ENCODE measurements around the gene TRAF2. TPM values are rescaled to one million over a fixed set of nuclear protein-coding genes. Genes with fewer than 3 reads are reported as not detected.

Gene TRAF2
- total and polyA plus RNA-seq, 2 donors (not counting 1 experiment from before 2014, with no cell fraction given), result 25.5 to 54.5 TPM

- peaks cover 2% of the 10 kb centered on the region for H3K4me1 Mint-ChIP-seq
- Histone ChIP-seq H2AFZ (ENCODE audit: insufficient read depth, low read depth, low read length, poor library complexity, severe bottlenecking) (no peak overlapping the region), H3K27me3 (replicated peaks in 1 of 4; ENCODE audit: control extremely low read depth in 1 of 4, control insufficient read depth in 3 of 4, insufficient read depth in 4 of 4, low read length in 3 of 4) (peaks cover 0 to 6% (median under 1%) of the 10 kb centered on the region in 4 experiments), H3K9me3 (ENCODE audit: control extremely low read depth in 1 of 3, control insufficient read depth in 2 of 3, insufficient read depth in 1 of 3, low read length in 2 of 3) (peaks cover 0 to 2% (median 0%) of the 10 kb centered on the region in 3 donors), H3K4me3 (ENCODE audit: control extremely low read depth in 1 of 5, extremely low read depth in 1 of 5, insufficient read depth in 1 of 5, low read depth in 2 of 5, low read length in 4 of 5) (no peak overlapping the region), H3K79me2 (ENCODE audit: control insufficient read depth, insufficient read depth, low read length) (no peaks in the 10 kb centered on the region), H4K20me1 (ENCODE audit: control insufficient read depth, insufficient read depth, low read length, poor library complexity, severe bottlenecking) (no peaks in the 10 kb centered on the region), H3K4me2 (replicated peaks; ENCODE audit: low read depth, low read length, poor library complexity, severe bottlenecking) (no peak overlapping the region), H3K36me3 (replicated peaks in 1 of 2; ENCODE audit: control extremely low read depth in 1 of 2, control insufficient read depth in 1 of 2, extremely low read depth in 1 of 2, insufficient read depth in 2 of 2, low read length in 1 of 2) (no peaks in the 10 kb centered on the region), H3K4me1 (ENCODE audit: control insufficient read depth in 2 of 2, insufficient read depth in 2 of 2, low read length in 2 of 2) (no peaks in the 10 kb centered on the region), H3K27ac (ENCODE audit: low read length in 2 of 2) (no peak overlapping the region), H3K9ac (ENCODE audit: low read length) (no peak overlapping the region)
- ATAC-seq (ENCODE audit: low read depth) (no peak), DNase-seq (no peak)
- WGBS (ENCODE audit: insufficient coverage), result 90% methylated on average over 10 of the region's 19 CpGs
- no peak for TF ChIP-seq EZH2 (IDR thresholded peaks at IDR 0.05; ENCODE audit: borderline replicate concordance, insufficient read depth, low read depth, low read length, poor library complexity, severe bottlenecking)
- no peak for TF ChIP-seq CTCF (IDR thresholded peaks at IDR 0.05)
- no peak overlapping the region for H3K27ac Mint-ChIP-seq
- intact Hi-C loops (cut with micrococcal nuclease), result no loop called here
- ChIA-PET CTCF (no interaction called here), POLR2A (no interaction called here)
- no peak overlapping the region for H3K4me3 Mint-ChIP-seq
- no peaks in the 10 kb centered on the region for H3K27me3 Mint-ChIP-seq
- no peaks in the 10 kb centered on the region for H3K9me3 Mint-ChIP-seq (ENCODE audit: insufficient read depth)
These were observed 74.1 kb downstream of the TRAF2 start for GRCh38 chr9:136960212-136960937.

GRCh38 chr9:136960938-136961275, 74.6 kb downstream of the TRAF2 start:
- TF ChIP-seq CTCF (IDR thresholded peaks at IDR 0.05) (no peak), EZH2 (IDR thresholded peaks at IDR 0.05; ENCODE audit: borderline replicate concordance, insufficient read depth, low read depth, low read length, poor library complexity, severe bottlenecking) (no peak)
- ChIA-PET CTCF (no interaction called here), POLR2A (no interaction called here)
- no peaks in the 10 kb centered on the region for H3K36me3 ChIP-seq (replicated peaks in 1 of 2; ENCODE audit: control extremely low read depth in 1 of 2, control insufficient read depth in 1 of 2, extremely low read depth in 1 of 2, insufficient read depth in 2 of 2, low read length in 1 of 2)
- DNase-seq (no peak), ATAC-seq (ENCODE audit: low read depth) (no peak)
- Mint-ChIP-seq H3K27me3 (peaks cover 3% of the 10 kb centered on the region), H3K27ac (no peak overlapping the region), H3K4me3 (no peak overlapping the region), H3K9me3 (ENCODE audit: insufficient read depth) (no peaks in the 10 kb centered on the region), H3K4me1 (peaks cover 5% of the 10 kb centered on the region)
- no peaks in the 10 kb centered on the region for H4K20me1 ChIP-seq (ENCODE audit: control insufficient read depth, insufficient read depth, low read length, poor library complexity, severe bottlenecking)
- WGBS (ENCODE audit: insufficient coverage), result 90% methylated on average over 15 of the region's 15 CpGs
- peaks cover 2 to 4% of the 10 kb centered on the region in 2 donors for H3K4me1 ChIP-seq (ENCODE audit: control insufficient read depth in 2 of 2, insufficient read depth in 2 of 2, low read length in 2 of 2)
- H3K4me2 ChIP-seq (replicated peaks; ENCODE audit: low read depth, low read length, poor library complexity, severe bottlenecking), result no peak overlapping the region
- H2AFZ ChIP-seq (ENCODE audit: insufficient read depth, low read depth, low read length, poor library complexity, severe bottlenecking), result no peak overlapping the region
- no peaks in the 10 kb centered on the region for H3K79me2 ChIP-seq (ENCODE audit: control insufficient read depth, insufficient read depth, low read length)
- peaks cover 0 to 2% (median 0%) of the 10 kb centered on the region in 3 donors for H3K9me3 ChIP-seq (ENCODE audit: control extremely low read depth in 1 of 3, control insufficient read depth in 2 of 3, insufficient read depth in 1 of 3, low read length in 2 of 3)
- H3K4me3 ChIP-seq (ENCODE audit: control extremely low read depth in 1 of 5, extremely low read depth in 1 of 5, insufficient read depth in 1 of 5, low read depth in 2 of 5, low read length in 4 of 5), result no peak overlapping the region
- intact Hi-C loops (cut with micrococcal nuclease), result no loop called here
- peaks cover 0 to 4% (median under 1%) of the 10 kb centered on the region in 4 experiments for H3K27me3 ChIP-seq (replicated peaks in 1 of 4; ENCODE audit: control extremely low read depth in 1 of 4, control insufficient read depth in 3 of 4, insufficient read depth in 4 of 4, low read length in 3 of 4)
- no peak overlapping the region for H3K9ac ChIP-seq (ENCODE audit: low read length)
- H3K27ac ChIP-seq (ENCODE audit: low read length in 2 of 2), result no peak overlapping the region
